Gastrocnemius medialis (tissue), 4 donors: Measurements from ENCODE around the gene PERM1.

Experiments used
- POLR2A ChIP-seq, 2 donors: fragments of 450-650 bp; IDR thresholded peaks; one replicate each; pipeline ENCODE4 v1.6.1; 2017; ENCODE audit warnings: antibody characterized with exemption in 2 of 2, mild to moderate bottlenecking in 2 of 2, moderate library complexity in 2 of 2
- TF ChIP-seq, protein P1 (sequence below), 5 experiments: fragments of 450-650 bp in 3 of 5; fragments of 200-600 bp in 2 of 5; sonication (generic) in 2 of 5; IDR thresholded peaks in 4 of 5; conservative IDR thresholded peaks in 1 of 5; 1 replicate in 4 of 5; 2 replicates in 1 of 5; pipeline ENCODE4 v1.5.1; 2016 to 2019; ENCODE audit warnings: antibody characterized with exemption in 5 of 5, mild to moderate bottlenecking in 3 of 5, moderate library complexity in 3 of 5

DNA sequence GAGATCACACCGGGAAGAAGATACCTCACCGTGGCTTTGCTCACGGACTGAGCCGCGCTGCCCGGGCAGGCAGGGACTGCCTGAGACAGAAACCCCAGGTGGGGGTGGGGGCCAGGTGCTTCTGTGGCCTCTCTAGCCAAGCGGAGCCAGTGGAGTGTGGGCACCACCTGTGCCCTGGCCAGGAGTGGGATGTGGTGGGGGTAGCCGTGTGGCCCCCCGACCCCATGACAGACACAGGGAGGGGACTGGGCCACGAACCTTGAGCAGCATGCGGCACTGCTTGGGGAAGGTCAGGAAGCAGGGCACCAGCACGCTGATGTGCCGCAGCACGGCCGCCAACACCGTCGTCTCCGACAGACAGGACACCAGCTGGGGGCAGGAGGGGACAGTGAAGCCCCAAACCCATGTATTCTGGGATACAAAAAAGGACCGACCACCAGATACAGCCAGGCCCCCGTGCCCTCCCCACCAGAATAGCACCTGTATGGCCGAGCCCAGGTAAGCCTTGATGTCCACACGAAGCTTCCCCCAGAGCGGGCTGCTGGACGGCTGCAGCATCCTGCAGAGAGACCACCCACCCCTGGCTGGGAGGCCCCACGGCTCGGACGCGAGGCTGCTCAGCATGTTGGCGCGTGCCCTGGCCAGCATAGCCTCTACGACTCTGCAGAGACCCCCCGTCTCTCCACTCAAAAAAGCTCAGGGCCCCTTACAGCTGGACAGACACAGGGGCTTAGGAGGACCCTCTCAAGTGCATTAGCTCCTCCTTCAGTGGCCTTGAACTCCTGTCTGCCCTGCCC is 28.2 kb downstream of the PERM1 start:
- TF ChIP-seq, protein P1, sequence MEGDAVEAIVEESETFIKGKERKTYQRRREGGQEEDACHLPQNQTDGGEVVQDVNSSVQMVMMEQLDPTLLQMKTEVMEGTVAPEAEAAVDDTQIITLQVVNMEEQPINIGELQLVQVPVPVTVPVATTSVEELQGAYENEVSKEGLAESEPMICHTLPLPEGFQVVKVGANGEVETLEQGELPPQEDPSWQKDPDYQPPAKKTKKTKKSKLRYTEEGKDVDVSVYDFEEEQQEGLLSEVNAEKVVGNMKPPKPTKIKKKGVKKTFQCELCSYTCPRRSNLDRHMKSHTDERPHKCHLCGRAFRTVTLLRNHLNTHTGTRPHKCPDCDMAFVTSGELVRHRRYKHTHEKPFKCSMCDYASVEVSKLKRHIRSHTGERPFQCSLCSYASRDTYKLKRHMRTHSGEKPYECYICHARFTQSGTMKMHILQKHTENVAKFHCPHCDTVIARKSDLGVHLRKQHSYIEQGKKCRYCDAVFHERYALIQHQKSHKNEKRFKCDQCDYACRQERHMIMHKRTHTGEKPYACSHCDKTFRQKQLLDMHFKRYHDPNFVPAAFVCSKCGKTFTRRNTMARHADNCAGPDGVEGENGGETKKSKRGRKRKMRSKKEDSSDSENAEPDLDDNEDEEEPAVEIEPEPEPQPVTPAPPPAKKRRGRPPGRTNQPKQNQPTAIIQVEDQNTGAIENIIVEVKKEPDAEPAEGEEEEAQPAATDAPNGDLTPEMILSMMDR (IDR thresholded peaks at IDR 0.05 in 4 of 5, conservative IDR thresholded peaks at IDR 0.05 in 1 of 5) = no peak
- no peak for TF ChIP-seq POLR2A (IDR thresholded peaks at IDR 0.05)
